HepG2 (cell line): ENCODE data around the gene MTHFR. TPM values are rescaled to one million over a fixed set of nuclear protein-coding genes. Genes with fewer than 3 reads are reported as not detected.
"Not testable (repeated sequence)": the region's sequence is repeated elsewhere in the genome, so short reads cannot be mapped to it uniquely, and the experiment has no call there.

Experiments used
- ATAC-seq: fragments of 200-7000 bp; cut with Tn5 transposase; 3 replicates; pipeline ENCODE4 v1.9.1; 2020; ENCODE audit warnings: mild to moderate bottlenecking, moderate library complexity
- BruUV-seq: library from RNA; stranded (reverse); fragments of 400-500 nt; replicated peaks from 2 replicates; lab custom pipeline; 2021; lab: Mats Ljungman, UMichigan
- CTCF ChIA-PET: fragments of 300-600 bp; formaldehyde crosslinking; extraction: SDS; loops from one replicate; lab custom pipeline; 2021; ENCODE audit warnings: low total read pairs, inconsistent platforms, low intra/inter-chr PET ratio; lab: Yijun Ruan, JAX
- POLR2A ChIA-PET: fragments of 350-600 bp; sonication (Branson Sonifier 250); formaldehyde crosslinking; loops from one replicate; lab custom pipeline; 2020; ENCODE audit warnings: antibody characterized with exemption, inconsistent platforms; lab: Yijun Ruan, JAX
- DNase-seq: peaks from one replicate; pipeline ENCODE4 v3.0.0-alpha.2; 2015; ENCODE audit warnings: low spot score
- FAIRE-seq: peaks from 3 replicates; lab custom pipeline; 2011; peaks lifted over from hg19 to GRCh38; lab: Jason Lieb, UNC
- H2AFZ ChIP-seq: one replicate; pipeline ENCODE4 v1.6.1; 2011; ENCODE audit warnings: low read length, inconsistent platforms
- H3K27ac ChIP-seq: fragments of 300-600 bp; 3 replicates; pipeline ENCODE4 v1.8.0; 2011; ENCODE audit warnings: mixed run types, mild to moderate bottlenecking, mixed read lengths, low read length, inconsistent platforms; ENCODE audit not compliant: insufficient read depth; ENCODE audit errors: extremely low read length
- H3K27me3 ChIP-seq, 2 experiments: fragments of 200-600 bp in 1 of 2; 2 replicates in 1 of 2; 3 replicates in 1 of 2; pipeline versions ENCODE4 v1.6.0 to v1.8.0; 2011; ENCODE audit warnings: low read length in 2 of 2, mild to moderate bottlenecking in 2 of 2, moderate library complexity in 2 of 2, inconsistent platforms in 1 of 2; ENCODE audit not compliant: insufficient read depth in 2 of 2, control insufficient read depth in 1 of 2
- H3K36me3 ChIP-seq, 2 experiments: fragments of 200-600 bp in 1 of 2; replicated peaks in 1 of 2; 2 replicates in 1 of 2; 3 replicates in 1 of 2; pipeline versions ENCODE4 v1.5.1 to v1.8.0; 2011; ENCODE audit warnings: low read length in 2 of 2, inconsistent platforms in 1 of 2; ENCODE audit not compliant: insufficient read depth in 2 of 2, control insufficient read depth in 1 of 2
- H3K4me1 ChIP-seq: 2 replicates; pipeline ENCODE4 v1.5.1; 2012; ENCODE audit warnings: low read length, inconsistent platforms; ENCODE audit not compliant: insufficient read depth
- H3K4me2 ChIP-seq: 2 replicates; pipeline ENCODE4 v1.6.0; 2011; ENCODE audit warnings: low read depth, low read length, inconsistent platforms
- H3K4me3 ChIP-seq, 3 experiments: fragments of 200-600 bp in 1 of 3; sonication (generic), shearing (Covaris generic) in 1 of 3; replicated peaks in 1 of 3; 2 replicates each; pipeline ENCODE4 v1.5.1; 2011 to 2016; ENCODE audit warnings: low read length in 3 of 3, inconsistent platforms in 2 of 3, low read depth in 2 of 3, mild to moderate bottlenecking in 2 of 3, control low read depth in 1 of 3, mixed read lengths in 1 of 3; ENCODE audit not compliant: insufficient read depth in 1 of 3
- H3K79me2 ChIP-seq: one replicate; pipeline ENCODE4 v1.6.1; 2011; ENCODE audit warnings: low read length, inconsistent platforms; ENCODE audit not compliant: insufficient read depth
- H3K9ac ChIP-seq: 2 replicates; pipeline ENCODE4 v1.6.0; 2011; ENCODE audit warnings: mild to moderate bottlenecking, low read depth, low read length, inconsistent platforms; ENCODE audit not compliant: insufficient read depth
- H3K9me3 ChIP-seq: 2 replicates; pipeline ENCODE4 v1.5.1; 2012; ENCODE audit warnings: mild to moderate bottlenecking, low read length
- H4K20me1 ChIP-seq: 2 replicates; pipeline ENCODE4 v1.6.0; 2011; ENCODE audit warnings: inconsistent platforms, mild to moderate bottlenecking, low read length, moderate library complexity; ENCODE audit not compliant: insufficient read depth
- FOXA1 ChIP-seq, 2 experiments: fragments of 450-650 bp in 1 of 2; sonication (generic) in 1 of 2; formaldehyde crosslinking in 1 of 2; IDR thresholded peaks; 2 replicates each; pipeline versions ENCODE4 v1.4.0 to v1.6.1; 2016 to 2020; ENCODE audit warnings: missing genetic modification reagents in 1 of 2
- FOXK1 ChIP-seq: sonication (generic); formaldehyde crosslinking; IDR thresholded peaks from 2 replicates; pipeline ENCODE4 v1.4.0; 2020; ENCODE audit warnings: low read depth, missing genetic modification reagents, borderline replicate concordance
- FOXP1 ChIP-seq, 2 experiments: fragments of 450-650 bp in 1 of 2; IDR thresholded peaks; 2 replicates each; pipeline ENCODE4 v1.6.1; 2017 to 2018; ENCODE audit warnings: antibody characterized with exemption in 1 of 2
- HDAC2 ChIP-seq: sonication (generic); formaldehyde crosslinking; IDR thresholded peaks from 2 replicates; pipeline ENCODE4 v1.4.0; 2020; ENCODE audit warnings: missing genetic modification reagents
- HHEX ChIP-seq: IDR thresholded peaks from 2 replicates; pipeline ENCODE4 v1.6.1; 2016; ENCODE audit warnings: control low read depth
- HMG20A ChIP-seq: IDR thresholded peaks from 2 replicates; pipeline ENCODE4 v1.6.1; 2016; ENCODE audit warnings: borderline replicate concordance
- KLF6 ChIP-seq: IDR thresholded peaks from 2 replicates; pipeline ENCODE4 v1.8.0; 2016; ENCODE audit warnings: missing biosample characterization, missing genetic modification reagents
- NR2F6 ChIP-seq, 2 experiments: IDR thresholded peaks; 2 replicates each; pipeline ENCODE4 v1.6.1; 2016; ENCODE audit warnings: antibody characterized with exemption in 1 of 2, mild to moderate bottlenecking in 1 of 2
- POLR2A ChIP-seq, 2 experiments: IDR thresholded peaks; 2 replicates each; pipeline ENCODE4 v1.6.1; 2011; ENCODE audit warnings: low read depth in 2 of 2, low read length in 2 of 2, mild to moderate bottlenecking in 1 of 2, moderate library complexity in 1 of 2; ENCODE audit not compliant: insufficient read depth in 1 of 2
- POLR2AphosphoS5 ChIP-seq: IDR thresholded peaks from 2 replicates; pipeline ENCODE4 v1.6.1; 2012; ENCODE audit warnings: low read depth, low read length
- RARA ChIP-seq: IDR thresholded peaks from 2 replicates; pipeline ENCODE4 v1.6.1; 2016; ENCODE audit warnings: missing genetic modification reagents, missing compliant biosample characterization
- TARDBP ChIP-seq: sonication (generic); formaldehyde crosslinking; IDR thresholded peaks from 2 replicates; pipeline ENCODE4 v1.8.0; 2022; ENCODE audit warnings: mild to moderate bottlenecking, missing genetic modification reagents
- ZNF121 ChIP-seq: sonication (generic); formaldehyde crosslinking; IDR thresholded peaks from 2 replicates; pipeline ENCODE4 v1.5.0; 2020; ENCODE audit warnings: mild to moderate bottlenecking, missing genetic modification reagents
- ZNF724P ChIP-seq: sonication (generic); formaldehyde crosslinking; IDR thresholded peaks from 2 replicates; pipeline ENCODE4 v1.8.0; 2022; ENCODE audit warnings: missing genetic modification reagents, borderline replicate concordance
- WGBS: methylation state at CpG from one replicate; pipeline ENCODE4 v1.1.6; 2017; ENCODE audit warnings: low lambda C conversion rate; 5-methylcytosine and 5-hydroxymethylcytosine counted together
- in situ Hi-C: cut with HindIII; loops from 2 replicates; pipeline ENCODE4 v1.10.0; 2017; ENCODE audit warnings: low pct_unique_long_range_greater_than_20kb; ENCODE audit not compliant: extremely low pct_ligation_motif_present
- intact Hi-C: fragments of 100-400 bp; cut with micrococcal nuclease; formaldehyde crosslinking; loops from one replicate; pipeline ENCODE4 v1.10.0; 2022; ENCODE audit not compliant: unreplicated experiment
- polyA plus RNA-seq, 8 experiments: library from polyadenylated mRNA; depleted of rRNA in 3 of 8; stranded (reverse) in 7 of 8; unstranded in 1 of 8; fragments of >200 nt; fragmentation: Illumina TruSeq in 4 of 8; extraction: Trizol in 4 of 8; gene quantifications; 2 replicates each; pipeline versions ENCODE4 v1.2.1 to v1.2.3, GENCODE V29; 2011 to 2016; ENCODE audit warnings: low read depth in 4 of 8, missing spikeins in 1 of 8, mixed read lengths in 1 of 8; ENCODE audit not compliant: insufficient read depth in 1 of 8
- total RNA-seq, 5 experiments: library from RNA; depleted of rRNA; stranded (reverse); fragments of >200 nt; fragmentation: Illumina TruSeq; extraction: Trizol; gene quantifications; 2 replicates each; pipeline ENCODE4 v1.2.3, GENCODE V29; 2016; ENCODE audit warnings: low read depth in 1 of 5
- TF ChIP-seq, protein P1 (sequence below): sonication (generic); formaldehyde crosslinking; IDR thresholded peaks from 2 replicates; pipeline ENCODE4 v1.8.1; 2023; ENCODE audit warnings: mild to moderate bottlenecking, inconsistent platforms, moderate library complexity, missing genetic modification reagents, borderline replicate concordance
- TF ChIP-seq, protein P2 (sequence below): sonication (generic); formaldehyde crosslinking; IDR thresholded peaks from 2 replicates; pipeline ENCODE4 v1.5.0; 2020; ENCODE audit warnings: mild to moderate bottlenecking, missing genetic modification reagents

Gene MTHFR
- total and polyA plus RNA-seq, 2 of the 13 experiments (the other 11 are each of a cell fraction or from before 2014, with no cell fraction given) = 3.8 to 8.2 TPM

GRCh38 chr1:11804666-11805421 lies 920 bp downstream of the MTHFR start (continued):
- TF ChIP-seq POLR2AphosphoS5 = no peak
- TF ChIP-seq, protein P1, sequence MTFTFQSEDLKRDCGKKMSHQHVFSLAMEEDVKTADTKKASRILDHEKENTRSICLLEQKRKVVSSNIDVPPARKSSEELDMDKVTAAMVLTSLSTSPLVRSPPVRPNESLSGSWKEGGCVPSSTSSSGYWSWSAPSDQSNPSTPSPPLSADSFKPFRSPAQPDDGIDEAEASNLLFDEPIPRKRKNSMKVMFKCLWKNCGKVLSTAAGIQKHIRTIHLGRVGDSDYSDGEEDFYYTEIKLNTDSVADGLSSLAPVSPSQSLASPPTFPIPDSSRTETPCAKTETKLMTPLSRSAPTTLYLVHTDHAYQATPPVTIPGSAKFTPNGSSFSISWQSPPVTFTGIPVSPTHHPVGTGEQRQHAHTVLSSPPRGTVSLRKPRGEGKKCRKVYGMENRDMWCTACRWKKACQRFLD = no peak
- TF ChIP-seq, all 625 proteins: peak for 14

GRCh38 chr1:11803924-11804665 lies 1.7 kb downstream of the MTHFR start:
- peak overlapping the region; percentile 97 for H3K4me2 ChIP-seq
- intact Hi-C loops = loop anchor here (1.0 to 5.0 kb wide), 2 partner anchors 19 to 152 kb away; partner anchors contain the start of genes FBXO2 and FBXO44
- BruUV-seq; H4K20me1 ChIP-seq; H3K27me3 ChIP-seq; FAIRE-seq; in situ Hi-C loops; CTCF ChIA-PET; H3K9me3 ChIP-seq; H2AFZ ChIP-seq; TF ChIP-seq FOXP1, FOXA1 (IDR thresholded peaks at IDR 0.05): not testable (repeated sequence)
- ATAC-seq = peak; percentile 5; the same call in 2 of the 3 replicates
- peaks cover 34% of the 10 kb centered on the region for H3K79me2 ChIP-seq
- peak overlapping the region; percentile 94 for H3K27ac ChIP-seq
- H3K4me1 ChIP-seq = peaks cover 56% of the 10 kb centered on the region
- WGBS = 26% methylated on average over 9 of the region's 9 CpGs
- H3K9ac ChIP-seq = peak overlapping the region; percentile 93; the same call in 1 of the 2 replicates
- peak; percentile 63 for DNase-seq
- POLR2A ChIA-PET = interaction anchor here (0.8 to 3.2 kb wide), 9 partner anchors 11 to 176 kb away, joined by 3 to 29 read pairs (median 3); partner anchors contain the start of genes FBXO2 and MFN2
- H3K4me3 ChIP-seq = peak overlapping the region; percentile 53 to 88 (median 86); a peak in 4 of 6 replicates
- peaks cover 2 to 25% of the 10 kb centered on the region in 2 experiments for H3K36me3 ChIP-seq
- TF ChIP-seq KLF6 (CRISPR knock-in tag) (0 out of 2 replicates have a peak, but pooled peaks have one; percentile 13), POLR2A (IDR thresholded peaks at IDR 0.05; ENCODE audit: insufficient read depth in 1 of 2, low read depth in 2 of 2, low read length in 2 of 2) (peak in 1 of 2 experiments; percentile 29; a peak in 1 of 4 replicates), HMG20A (peak; percentile 25; the same call in 1 of the 2 replicates), FOXP1 (CRISPR knock-in tag; IDR thresholded peaks at IDR 0.05) (peak; percentile 79), HDAC2 (CRISPR knock-in tag) (peak; percentile 24; the same call in 1 of the 2 replicates), NR2F6 (IDR thresholded peaks at IDR 0.05) (peak; percentile 70), NR2F6 (CRISPR knock-in tag; IDR thresholded peaks at IDR 0.05) (peak; percentile 69), ZNF121 (CRISPR knock-in tag) (peak; percentile 95), FOXA1 (CRISPR knock-in tag; IDR thresholded peaks at IDR 0.05) (0 out of 2 replicates have a peak, but pooled peaks have one; percentile 21), HHEX (CRISPR knock-in tag) (0 out of 2 replicates have a peak, but pooled peaks have one; percentile 25), TARDBP (CRISPR knock-in tag) (0 out of 2 replicates have a peak, but pooled peaks have one; percentile 29), ZNF724P (0 out of 2 replicates have a peak, but pooled peaks have one; percentile 11), FOXK1 (CRISPR knock-in tag) (peak; percentile 61; the same call in 1 of the 2 replicates), RARA (CRISPR knock-in tag) (peak; percentile 92)
- TF ChIP-seq, protein P2, sequence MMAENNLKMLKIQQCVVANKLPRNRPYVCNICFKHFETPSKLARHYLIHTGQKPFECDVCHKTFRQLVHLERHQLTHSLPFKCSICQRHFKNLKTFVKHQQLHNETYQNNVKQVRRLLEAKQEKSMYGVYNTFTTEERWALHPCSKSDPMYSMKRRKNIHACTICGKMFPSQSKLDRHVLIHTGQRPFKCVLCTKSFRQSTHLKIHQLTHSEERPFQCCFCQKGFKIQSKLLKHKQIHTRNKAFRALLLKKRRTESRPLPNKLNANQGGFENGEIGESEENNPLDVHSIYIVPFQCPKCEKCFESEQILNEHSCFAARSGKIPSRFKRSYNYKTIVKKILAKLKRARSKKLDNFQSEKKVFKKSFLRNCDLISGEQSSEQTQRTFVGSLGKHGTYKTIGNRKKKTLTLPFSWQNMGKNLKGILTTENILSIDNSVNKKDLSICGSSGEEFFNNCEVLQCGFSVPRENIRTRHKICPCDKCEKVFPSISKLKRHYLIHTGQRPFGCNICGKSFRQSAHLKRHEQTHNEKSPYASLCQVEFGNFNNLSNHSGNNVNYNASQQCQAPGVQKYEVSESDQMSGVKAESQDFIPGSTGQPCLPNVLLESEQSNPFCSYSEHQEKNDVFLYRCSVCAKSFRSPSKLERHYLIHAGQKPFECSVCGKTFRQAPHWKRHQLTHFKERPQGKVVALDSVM (CRISPR knock-in tag) = 0 out of 2 replicates have a peak, but pooled peaks have one; percentile 19
